Measurements from ENCODE around the gene CCR1.
"Not testable (repeated sequence)": the region's sequence is repeated elsewhere in the genome, so short reads cannot be mapped to it uniquely, and the experiment has no call there.

The CCR1 gene

GRCh38 chr3:46163556-46164041 lies 44.5 kb downstream of the CCR1 start:
- DNase-seq: no peak

DNA sequence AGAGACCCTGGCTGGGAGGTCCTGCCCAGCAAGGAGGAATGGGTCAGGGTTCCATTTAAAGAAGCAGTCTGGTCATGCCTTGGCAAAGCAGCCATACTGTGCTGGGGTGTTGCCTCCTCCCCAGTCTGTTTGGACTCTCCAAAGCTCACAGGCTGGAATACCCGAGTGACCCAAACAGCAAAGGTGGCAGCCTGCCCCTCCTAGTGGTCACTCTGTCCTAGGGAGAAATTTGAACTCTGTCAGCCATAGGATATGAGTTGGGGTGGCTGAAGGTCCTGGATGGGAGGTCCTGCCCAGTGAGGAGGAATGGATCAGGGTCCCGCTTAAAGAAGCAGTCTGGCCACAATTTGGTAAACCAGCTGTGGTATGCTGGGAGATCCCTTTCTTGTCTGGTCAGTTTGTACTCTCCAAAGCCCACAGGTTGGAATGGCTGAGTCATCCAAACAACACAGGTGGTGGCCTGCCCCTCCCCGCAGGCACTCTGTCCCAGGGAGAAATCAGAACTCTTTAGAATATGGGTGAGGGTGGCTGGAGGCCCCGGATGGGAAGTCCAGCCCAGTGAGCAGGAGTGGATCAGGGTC lies 45.0 kb downstream of the CCR1 start:
- no peak for DNase-seq

DNA sequence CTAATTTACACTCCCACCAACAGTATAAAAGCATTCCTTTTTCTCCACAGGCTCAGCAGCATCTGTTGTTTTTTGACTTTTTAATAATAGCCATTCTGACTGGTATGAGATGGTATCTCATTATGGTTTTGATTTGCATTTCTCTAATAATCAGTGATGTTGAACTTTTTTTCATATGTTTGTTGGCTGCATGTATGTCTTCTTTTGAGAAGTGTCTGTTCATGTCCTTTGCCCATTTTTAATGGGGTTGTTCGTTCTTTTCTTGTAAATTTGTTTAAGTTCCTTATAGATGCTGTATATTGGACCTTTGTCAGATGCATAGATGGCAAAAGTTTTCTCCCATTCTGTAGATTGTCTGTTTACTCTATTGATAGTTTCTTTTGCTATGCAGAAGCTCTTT lies 50.4 kb downstream of the CCR1 start:
- not testable (repeated sequence) for DNase-seq

DNA sequence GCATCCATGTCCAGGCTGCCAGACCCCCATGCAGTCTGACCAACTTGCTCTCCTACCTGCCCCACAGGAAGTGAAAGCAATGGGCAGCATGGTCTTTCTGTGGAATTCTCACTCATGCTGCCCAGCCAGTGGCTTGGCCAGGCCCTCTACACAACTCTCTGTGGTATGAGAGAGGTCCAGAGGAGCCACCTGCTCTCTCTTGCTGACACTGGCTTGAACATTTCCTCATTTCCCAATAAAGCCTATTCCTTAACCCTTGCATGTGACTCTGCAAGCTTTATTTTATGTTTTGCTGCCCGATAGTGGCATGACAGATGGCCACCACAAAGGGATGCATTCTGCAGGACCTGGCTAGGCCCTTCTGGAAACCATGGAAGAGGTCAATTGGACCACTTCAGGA lies 53.8 kb downstream of the CCR1 start:
- no peak for DNase-seq
